CD8-positive, alpha-beta memory T cell (primary cell): ENCODE data around the gene SPAG6. TPM values are rescaled to one million over a fixed set of nuclear protein-coding genes. Genes with fewer than 3 reads are reported as not detected.

Experiments
- CTCF ChIA-PET: fragments of 350-600 bp; sonication (Branson Sonifier 250); formaldehyde crosslinking; loops from one replicate; lab custom pipeline; 2021; ENCODE audit warnings: antibody characterized with exemption; lab: Charles Lee
- POLR2A ChIA-PET: fragments of 350-600 bp; sonication (Branson Sonifier 250); formaldehyde crosslinking; loops from one replicate; lab custom pipeline; 2021; ENCODE audit warnings: antibody characterized with exemption; lab: Charles Lee
- DNase-seq, 5 donors: peaks; one replicate each; pipeline versions ENCODE4 v3.0.0 to v3.0.0-alpha.2; 2020 to 2022; ENCODE audit warnings: mixed read lengths in 1 of 5
- H3K27ac ChIP-seq: one replicate; pipeline ENCODE4 v1.7.0; 2013; ENCODE audit warnings: low read depth, mild to moderate bottlenecking, low read length, moderate library complexity
- H3K27me3 ChIP-seq: 2 replicates; pipeline ENCODE4 v1.7.0; 2013; ENCODE audit warnings: low read length, mild to moderate bottlenecking; ENCODE audit not compliant: insufficient read depth, poor library complexity, severe bottlenecking
- H3K36me3 ChIP-seq: 2 replicates; pipeline ENCODE4 v1.7.0; 2013; ENCODE audit warnings: mild to moderate bottlenecking, low read length, moderate library complexity; ENCODE audit not compliant: insufficient read depth
- H3K4me1 ChIP-seq: 2 replicates; pipeline ENCODE4 v1.7.0; 2013; ENCODE audit warnings: mild to moderate bottlenecking, low read length, moderate library complexity; ENCODE audit not compliant: insufficient read depth
- H3K4me3 ChIP-seq: 2 replicates; pipeline ENCODE4 v1.7.0; 2013; ENCODE audit warnings: mild to moderate bottlenecking, low read length
- H3K9me3 ChIP-seq: 2 replicates; pipeline ENCODE4 v1.7.0; 2013; ENCODE audit warnings: mild to moderate bottlenecking, low read length
- H3K27ac Mint-ChIP-seq, 8 donors: one replicate each; pipeline ENCODE4 v1.8.0; 2020 to 2021; ENCODE audit warnings: mixed read lengths in 8 of 8, mild to moderate bottlenecking in 6 of 8, inconsistent platforms in 3 of 8, moderate library complexity in 3 of 8
- H3K27me3 Mint-ChIP-seq, 2 donors: one replicate each; pipeline ENCODE4 v1.8.0; 2020 to 2021; ENCODE audit warnings: mixed read lengths in 2 of 2, mild to moderate bottlenecking in 1 of 2, moderate library complexity in 1 of 2
- H3K36me3 Mint-ChIP-seq, 3 donors: one replicate each; pipeline ENCODE4 v1.8.0; 2020 to 2021; ENCODE audit warnings: mixed read lengths in 3 of 3, inconsistent platforms in 1 of 3, mild to moderate bottlenecking in 1 of 3
- H3K4me1 Mint-ChIP-seq, 3 donors: one replicate each; pipeline ENCODE4 v1.8.0; 2020 to 2021; ENCODE audit warnings: mixed read lengths in 3 of 3, inconsistent platforms in 1 of 3, mild to moderate bottlenecking in 1 of 3
- H3K4me3 Mint-ChIP-seq, 7 donors: one replicate each; pipeline ENCODE4 v1.8.0; 2020 to 2021; ENCODE audit warnings: mixed read lengths in 7 of 7, mild to moderate bottlenecking in 6 of 7, moderate library complexity in 4 of 7, inconsistent platforms in 2 of 7
- H3K9me3 Mint-ChIP-seq, 5 donors: one replicate each; pipeline ENCODE4 v1.8.0; 2020 to 2022; ENCODE audit warnings: mixed read lengths in 5 of 5, mild to moderate bottlenecking in 3 of 5, moderate library complexity in 2 of 5, inconsistent platforms in 1 of 5
- polyA plus RNA-seq: library from polyadenylated mRNA; unstranded; fragments of 300-500 nt; fragmentation: Illumina TruSeq; gene quantifications from one replicate; pipeline ENCODE4 v1.2.3, GENCODE V29; 2021
- total RNA-seq, 2 experiments: library from RNA; stranded (reverse); gene quantifications; one replicate each; pipeline ENCODE4 v1.2.3, GENCODE V29; 2021

The SPAG6 gene
- total and polyA plus RNA-seq, 3 experiments from 2014 or later, result 0.22 TPM; not detected in 2

- Histone ChIP-seq H3K27ac (no peak overlapping the region), H3K27me3 (peaks cover 15% of the 10 kb centered on the region), H3K4me1 (peaks cover 40% of the 10 kb centered on the region), H3K9me3 (no peaks in the 10 kb centered on the region), H3K4me3 (no peak overlapping the region), H3K36me3 (no peaks in the 10 kb centered on the region)
- no peak for DNase-seq
- Mint-ChIP-seq H3K36me3 (peaks cover 8 to 21% (median 9%) of the 10 kb centered on the region in 3 donors), H3K4me3 (peak overlapping the region; percentile 83 to 93 (median 85)), H3K27ac (peak overlapping the region; percentile 72 to 97 (median 90)), H3K4me1 (peaks cover 31 to 42% (median 32%) of the 10 kb centered on the region in 3 donors), H3K9me3 (peaks cover 5 to 10% (median 8%) of the 10 kb centered on the region in 5 donors), H3K27me3 (peaks cover 24 to 34% of the 10 kb centered on the region in 2 donors)
- CTCF ChIA-PET, result interaction anchor here (1.2 to 1.7 kb wide), 2 partner anchors 10 to 13 kb away, joined by 3 read pairs; no protein-coding TSS in a partner anchor
- POLR2A ChIA-PET, result interaction anchor here (0.6 to 1.6 kb wide), 4 partner anchors 9 to 105 kb away, joined by 3 to 4 read pairs (median 4); no protein-coding TSS in a partner anchor
Measured at GRCh38 chr10:22332116-22332692, 13.1 kb upstream of the SPAG6 start.

- peak overlapping the region; percentile 18 for H3K27ac ChIP-seq
- ChIA-PET POLR2A (interaction anchor here (0.6 kb wide), 1 partner anchor 8 kb away, joined by 3 read pairs; no protein-coding TSS in a partner anchor), CTCF (interaction anchor here (1.7 kb wide), 1 partner anchor 11 kb away, joined by 3 read pairs; no protein-coding TSS in a partner anchor)
- no peaks in the 10 kb centered on the region for H3K36me3 ChIP-seq
- peak overlapping the region; percentile 43 for H3K4me3 ChIP-seq
- H3K4me1 ChIP-seq, result peaks cover 43% of the 10 kb centered on the region
- Mint-ChIP-seq H3K27me3 (peaks cover 36 to 46% of the 10 kb centered on the region in 2 donors), H3K36me3 (peaks cover 6 to 18% (median 9%) of the 10 kb centered on the region in 3 donors), H3K9me3 (peaks cover 5 to 12% (median 8%) of the 10 kb centered on the region in 5 donors), H3K4me1 (peaks cover 31 to 46% (median 35%) of the 10 kb centered on the region in 3 donors), H3K27ac (peak overlapping the region; percentile 72 to 97 (median 90)), H3K4me3 (peak overlapping the region; percentile 83 to 93 (median 85))
- peaks cover 27% of the 10 kb centered on the region for H3K27me3 ChIP-seq
- no peaks in the 10 kb centered on the region for H3K9me3 ChIP-seq
- peak in 2 of 5 donors; percentile 65 to 73 for DNase-seq
Measured at GRCh38 chr10:22333167-22333974, 11.9 kb upstream of the SPAG6 start.

- H3K27ac Mint-ChIP-seq, result peak overlapping the region in 7 of 8 donors; percentile 50 to 94 (median 86)
- H3K9me3 Mint-ChIP-seq, result peaks cover 6 to 14% (median 8%) of the 10 kb centered on the region in 5 donors
- Histone ChIP-seq H3K36me3 (no peaks in the 10 kb centered on the region), H3K9me3 (no peaks in the 10 kb centered on the region), H3K4me1 (peaks cover 44% of the 10 kb centered on the region), H3K4me3 (peak overlapping the region; percentile 43), H3K27ac (no peak overlapping the region), H3K27me3 (peaks cover 33% of the 10 kb centered on the region)
- peaks cover 31 to 46% (median 35%) of the 10 kb centered on the region in 3 donors for H3K4me1 Mint-ChIP-seq
- ChIA-PET CTCF (no interaction called here), POLR2A (no interaction called here)
- peak overlapping the region; percentile 83 to 93 (median 85) for H3K4me3 Mint-ChIP-seq
- no peak for DNase-seq
- H3K27me3 Mint-ChIP-seq, result peaks cover 41 to 51% of the 10 kb centered on the region in 2 donors
- peaks cover 6 to 18% (median 9%) of the 10 kb centered on the region in 3 donors for H3K36me3 Mint-ChIP-seq
Measured at GRCh38 chr10:22333975-22334282, 11.4 kb upstream of the SPAG6 start.

- H3K27me3 ChIP-seq, result peaks cover 39% of the 10 kb centered on the region
- peaks cover 31 to 46% (median 35%) of the 10 kb centered on the region in 3 donors for H3K4me1 Mint-ChIP-seq
- CTCF ChIA-PET, result interaction anchor here (0.8 to 1.2 kb wide), 4 partner anchors 10 to 216 kb away, joined by 3 to 7 read pairs (median 4); no protein-coding TSS in a partner anchor
- peak overlapping the region; percentile 50 for H3K4me3 ChIP-seq
- no peaks in the 10 kb centered on the region for H3K36me3 ChIP-seq
- peaks cover 3 to 12% (median 4%) of the 10 kb centered on the region in 3 donors for H3K36me3 Mint-ChIP-seq
- POLR2A ChIA-PET, result interaction anchor here (0.8 to 0.9 kb wide), 2 partner anchors 15 to 19 kb away, joined by 3 to 4 read pairs; partner anchors contain the start of gene COMMD3
- H3K27ac ChIP-seq, result peak overlapping the region; percentile 22
- no peak for DNase-seq
- peaks cover 45% of the 10 kb centered on the region for H3K4me1 ChIP-seq
- peak overlapping the region; percentile 84 to 94 (median 86) for H3K4me3 Mint-ChIP-seq
- H3K27ac Mint-ChIP-seq, result peak overlapping the region in 6 of 8 donors; percentile 90 to 96 (median 92)
- H3K9me3 ChIP-seq, result no peaks in the 10 kb centered on the region
- peaks cover 6 to 14% (median 8%) of the 10 kb centered on the region in 5 donors for H3K9me3 Mint-ChIP-seq
- H3K27me3 Mint-ChIP-seq, result peaks cover 47 to 55% of the 10 kb centered on the region in 2 donors
Measured at GRCh38 chr10:22334414-22335172, 10.7 kb upstream of the SPAG6 start.

DNA sequence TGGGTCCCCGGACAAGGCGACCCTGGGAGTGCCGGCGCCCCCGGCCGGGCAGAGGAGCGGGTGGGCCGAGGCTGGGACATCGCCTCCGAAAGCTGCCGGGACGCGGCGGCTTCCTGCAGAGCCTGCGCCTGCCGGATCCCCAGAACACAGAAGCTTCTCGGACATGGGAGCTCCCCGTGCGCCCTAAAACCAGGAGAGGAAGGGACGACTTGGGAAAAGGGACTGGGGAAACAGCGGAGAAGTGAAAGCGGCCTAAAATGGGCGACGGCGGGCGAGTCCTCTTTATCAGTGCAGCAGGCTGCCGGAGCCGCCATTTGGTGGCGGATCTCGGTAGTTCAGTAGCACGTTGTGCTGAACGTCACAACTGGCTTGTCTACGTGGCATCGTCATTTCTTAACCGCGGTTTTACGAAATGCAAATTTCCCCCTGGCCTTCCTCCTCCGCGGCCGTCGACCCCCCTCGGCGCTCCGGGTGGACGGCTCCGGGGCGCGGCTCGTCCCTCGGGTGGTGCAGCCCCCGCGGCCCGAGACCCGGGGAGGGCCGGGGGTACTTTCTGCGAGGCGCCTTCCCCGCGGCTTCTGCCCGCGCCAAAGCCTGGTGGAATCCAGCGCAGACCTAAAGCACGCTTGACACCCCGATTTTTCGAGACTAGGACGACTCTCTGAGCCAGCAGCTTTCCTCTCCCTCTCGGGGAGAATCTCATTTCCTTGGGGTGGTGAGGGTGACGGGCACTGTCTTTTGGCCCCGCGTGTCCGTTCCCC lies 9.9 kb upstream of the SPAG6 start:
- Mint-ChIP-seq H3K9me3 (peaks cover 6 to 18% (median 12%) of the 10 kb centered on the region in 5 donors), H3K4me1 (peaks cover 37 to 52% (median 42%) of the 10 kb centered on the region in 3 donors), H3K27ac (peak overlapping the region in 7 of 8 donors; percentile 90 to 96 (median 92)), H3K4me3 (peak overlapping the region; percentile 84 to 94 (median 86)), H3K36me3 (peaks cover 0 to 13% (median 2%) of the 10 kb centered on the region in 3 donors), H3K27me3 (peaks cover 54 to 60% of the 10 kb centered on the region in 2 donors)
- CTCF ChIA-PET, result interaction anchor here (0.8 to 1.2 kb wide), 4 partner anchors 9 to 216 kb away, joined by 3 to 7 read pairs (median 4); no protein-coding TSS in a partner anchor
- H3K4me3 ChIP-seq, result peak overlapping the region; percentile 50
- no peaks in the 10 kb centered on the region for H3K36me3 ChIP-seq
- H3K27me3 ChIP-seq, result peaks cover 47% of the 10 kb centered on the region
- peaks cover 52% of the 10 kb centered on the region for H3K4me1 ChIP-seq
- H3K9me3 ChIP-seq, result no peaks in the 10 kb centered on the region
- peak; percentile 58 to 85 (median 77) for DNase-seq
- peak overlapping the region; percentile 22 for H3K27ac ChIP-seq
- POLR2A ChIA-PET, result interaction anchor here (0.8 to 0.9 kb wide), 2 partner anchors 15 to 20 kb away, joined by 3 to 4 read pairs; partner anchors contain the start of gene COMMD3

GRCh38 chr10:22338185-22338900 lies 7.0 kb upstream of the SPAG6 start:
- Mint-ChIP-seq H3K9me3 (peaks cover 6 to 15% (median 11%) of the 10 kb centered on the region in 5 donors), H3K36me3 (peaks cover 0 to 10% (median 0%) of the 10 kb centered on the region in 3 donors), H3K27ac (peak overlapping the region in 1 of 8 donors; percentile 95), H3K27me3 (peaks cover 68 to 71% of the 10 kb centered on the region in 2 donors), H3K4me3 (peak overlapping the region in 2 of 7 donors; percentile 25 to 38), H3K4me1 (peaks cover 19 to 44% (median 35%) of the 10 kb centered on the region in 3 donors)
- DNase-seq, result no peak
- Histone ChIP-seq H3K9me3 (no peaks in the 10 kb centered on the region), H3K27me3 (peaks cover 72% of the 10 kb centered on the region), H3K36me3 (no peaks in the 10 kb centered on the region), H3K4me1 (peaks cover 51% of the 10 kb centered on the region), H3K4me3 (no peak overlapping the region), H3K27ac (no peak overlapping the region)
- ChIA-PET POLR2A (no interaction called here), CTCF (interaction anchor here (0.6 to 1.3 kb wide), 3 partner anchors 336 to 1137 kb away, joined by 3 read pairs; no protein-coding TSS in a partner anchor)
